NCI-H146 treated with DMSO at 0.1 percent for 48 hours (cell line): ENCODE results near the gene SMARCB1.
A peak's percentile ranks its signal among the peaks of the same experiment; 100 is the strongest.

Source experiments
- DNase-seq: peaks from one replicate; lab custom pipeline; 2025; ENCODE audit not compliant: unreplicated experiment; lab: John Stamatoyannopoulos, UW

The SMARCB1 gene

DNA sequence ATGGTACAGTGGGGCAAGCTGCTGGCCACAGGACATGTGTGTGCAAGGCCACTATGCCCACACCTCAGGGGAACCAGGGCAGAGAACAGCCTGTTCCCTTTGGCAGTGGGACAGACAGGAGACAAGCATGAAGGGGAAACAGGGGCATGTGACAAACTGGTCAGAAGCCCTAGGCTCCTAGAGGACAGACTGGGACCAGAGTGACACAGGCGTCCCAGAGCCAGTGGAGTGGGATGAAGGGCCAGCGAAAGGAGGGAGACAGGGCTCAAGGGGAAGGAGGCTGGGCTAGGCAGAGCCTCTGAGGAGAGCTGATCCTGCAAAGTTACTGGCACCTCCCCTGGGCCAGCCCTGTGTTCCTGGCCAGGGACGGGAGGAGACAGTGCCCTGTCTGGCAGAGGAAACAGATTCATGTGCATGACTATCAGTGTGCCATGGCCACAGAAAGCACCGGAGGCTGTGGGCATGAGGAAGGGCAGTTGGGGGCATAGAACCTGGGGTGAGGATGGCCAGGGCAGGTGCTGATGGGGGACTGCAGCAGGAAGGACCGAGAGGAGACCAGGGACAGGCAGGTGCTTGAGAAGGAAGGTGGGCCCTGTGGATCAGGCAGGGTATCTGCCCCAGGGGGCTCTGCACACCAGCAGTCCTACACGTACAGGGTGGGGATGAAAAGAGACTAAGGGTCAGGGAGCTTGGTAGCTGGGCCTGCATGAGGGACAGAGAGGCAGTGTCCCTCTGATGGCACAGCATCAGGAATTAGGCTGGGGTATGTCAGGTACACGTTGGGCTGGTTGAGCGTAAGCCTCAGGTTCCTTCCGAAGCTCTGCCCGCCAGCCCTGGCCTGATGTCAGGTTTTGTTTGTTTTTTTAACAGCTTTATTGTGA lies 42.3 kb downstream of the SMARCB1 start:
- no peak for DNase-seq

- DNase-seq, result no peak
These were observed 43.1 kb downstream of the SMARCB1 start for GRCh38 chr22:23829845-23830372.

- DNase-seq, result no peak
These were observed 44.5 kb downstream of the SMARCB1 start for GRCh38 chr22:23831261-23831660.

DNA sequence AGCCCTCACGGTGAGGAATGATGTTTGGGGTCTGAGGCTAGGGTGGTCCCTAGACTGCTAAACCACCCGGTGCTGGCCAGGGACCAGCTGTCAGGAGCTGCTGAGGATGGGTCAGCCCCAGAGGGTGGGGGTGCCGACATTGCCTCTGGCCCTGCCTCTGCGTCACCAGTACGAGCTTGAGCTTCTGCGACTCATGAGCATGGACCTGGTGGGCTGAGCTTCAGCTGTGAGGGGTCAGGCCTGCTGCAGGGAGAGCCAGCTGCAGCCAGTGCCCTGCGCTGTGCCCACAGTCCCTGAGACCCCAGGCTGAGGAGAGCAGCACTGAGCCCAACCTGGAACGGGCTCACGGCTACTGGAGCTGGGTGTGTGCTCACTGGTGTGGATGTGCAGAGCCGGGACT lies 45.0 kb downstream of the SMARCB1 start:
- no peak for DNase-seq

DNA sequence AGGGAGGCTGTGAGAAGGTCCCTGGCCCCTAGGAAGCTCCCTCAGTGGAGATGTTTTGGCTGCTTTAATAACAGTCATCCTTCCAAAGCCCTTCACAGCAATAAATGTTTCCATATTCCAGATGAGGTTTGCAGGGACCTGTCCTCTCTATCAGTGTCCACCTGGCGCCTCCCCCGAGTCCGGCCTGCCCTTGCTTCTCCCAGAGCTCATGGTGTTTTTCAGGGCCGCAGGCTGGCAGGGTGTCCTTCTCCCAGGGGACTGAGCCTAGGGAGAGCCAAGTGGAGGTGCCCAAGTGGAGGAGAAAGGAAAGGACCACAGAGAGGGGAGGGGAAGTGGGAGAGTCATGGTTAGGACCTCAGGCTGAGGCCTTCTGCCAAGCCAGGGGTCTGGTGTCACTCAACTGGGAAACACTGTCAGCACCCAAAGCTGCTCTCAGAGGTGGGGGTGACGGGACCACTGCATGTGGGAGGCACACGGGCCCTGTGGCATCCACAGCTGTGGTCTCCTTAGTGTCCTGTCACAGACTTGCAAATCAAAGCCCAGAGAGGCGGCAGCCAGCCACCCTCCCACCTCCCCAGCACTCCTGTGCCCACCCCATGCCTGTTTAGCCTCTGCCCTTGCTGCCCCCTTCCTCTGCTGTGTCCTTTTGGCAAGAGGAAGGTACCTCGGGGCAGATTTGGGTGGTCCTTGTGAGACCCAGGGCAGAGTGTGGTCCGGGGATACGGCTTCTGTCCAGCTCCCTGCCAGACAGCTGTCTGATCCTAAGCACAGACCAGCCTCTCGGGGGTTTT lies 45.7 kb downstream of the SMARCB1 start:
- no peak for DNase-seq

DNA sequence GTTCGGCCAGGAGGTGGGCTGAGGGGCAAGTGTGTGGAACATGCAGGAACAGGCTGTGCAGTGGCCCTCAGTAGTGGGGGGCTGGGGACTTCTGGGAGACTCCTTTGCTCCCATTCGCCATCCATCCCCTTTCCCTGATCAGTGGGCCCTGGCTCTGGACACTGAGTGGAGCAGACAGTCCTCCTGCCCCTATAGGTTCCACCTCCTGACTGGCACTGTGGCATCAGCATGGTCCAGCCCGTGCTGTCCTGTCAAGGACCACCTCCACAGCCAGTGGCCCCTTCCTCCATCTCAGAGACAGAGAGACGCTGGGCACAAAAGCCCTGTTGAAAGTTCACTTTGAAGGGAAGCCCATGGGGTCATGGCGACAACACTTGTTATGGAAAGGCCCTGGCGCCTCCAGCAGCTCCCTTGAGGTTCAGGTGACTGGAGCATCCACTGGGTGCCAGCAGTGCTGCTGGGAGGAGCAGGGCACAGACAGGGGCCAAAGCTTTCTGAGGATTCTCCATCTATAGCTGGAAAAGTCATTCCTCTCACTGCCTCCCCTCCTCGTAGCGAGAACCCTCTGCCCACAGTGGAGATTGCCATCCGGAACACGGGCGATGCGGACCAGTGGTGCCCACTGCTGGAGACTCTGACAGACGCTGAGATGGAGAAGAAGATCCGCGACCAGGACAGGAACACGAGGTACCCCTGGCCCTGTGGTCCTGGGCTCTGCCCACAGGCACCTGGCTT lies 46.4 kb downstream of the SMARCB1 start:
- no peak for DNase-seq

- DNase-seq, result no peak
These were observed 47.1 kb downstream of the SMARCB1 start for GRCh38 chr22:23833911-23834317.

- no peak for DNase-seq
These were observed 47.6 kb downstream of the SMARCB1 start for GRCh38 chr22:23834406-23834792.

- DNase-seq, result no peak
These were observed 48.2 kb downstream of the SMARCB1 start for GRCh38 chr22:23834793-23835483.

GRCh38 chr22:23835484-23836144 lies 48.8 kb downstream of the SMARCB1 start:
- DNase-seq, result no peak

GRCh38 chr22:23836281-23836680 lies 49.5 kb downstream of the SMARCB1 start:
- DNase-seq, result no peak

- DNase-seq, result no peak
These were observed 50.1 kb downstream of the SMARCB1 start for GRCh38 chr22:23836692-23837495.

- DNase-seq, result no peak
These were observed 50.7 kb downstream of the SMARCB1 start for GRCh38 chr22:23837496-23837859.

GRCh38 chr22:23837911-23838680 lies 51.3 kb downstream of the SMARCB1 start:
- DNase-seq, result no peak

- DNase-seq, result peak; percentile 92
These were observed 52.1 kb downstream of the SMARCB1 start, which contains the start of gene DERL3 for GRCh38 chr22:23838681-23839468. TSS of gene DERL3 (minus strand) at chr22:23839006. CDS start at chr22:23838987, 19 bp downstream.

DNA sequence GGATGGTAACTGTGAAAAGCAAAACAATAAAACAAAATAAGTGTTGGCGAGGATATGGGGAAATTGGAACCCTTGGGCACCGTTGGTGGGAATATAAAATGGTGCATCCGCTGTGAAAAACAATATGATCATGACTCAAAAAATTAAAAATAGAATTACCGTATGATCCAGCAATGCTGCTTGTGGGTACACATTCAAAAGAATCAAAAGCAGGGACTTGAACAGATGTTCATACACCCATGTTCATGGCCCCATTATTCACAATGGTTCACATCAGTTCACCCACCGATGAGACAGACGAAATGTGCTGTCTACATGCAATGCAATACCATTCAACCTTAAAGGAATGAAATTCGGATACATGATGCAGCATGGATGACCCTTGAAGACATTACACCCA lies 53.3 kb downstream of the SMARCB1 start:
- DNase-seq, result no peak

DNA sequence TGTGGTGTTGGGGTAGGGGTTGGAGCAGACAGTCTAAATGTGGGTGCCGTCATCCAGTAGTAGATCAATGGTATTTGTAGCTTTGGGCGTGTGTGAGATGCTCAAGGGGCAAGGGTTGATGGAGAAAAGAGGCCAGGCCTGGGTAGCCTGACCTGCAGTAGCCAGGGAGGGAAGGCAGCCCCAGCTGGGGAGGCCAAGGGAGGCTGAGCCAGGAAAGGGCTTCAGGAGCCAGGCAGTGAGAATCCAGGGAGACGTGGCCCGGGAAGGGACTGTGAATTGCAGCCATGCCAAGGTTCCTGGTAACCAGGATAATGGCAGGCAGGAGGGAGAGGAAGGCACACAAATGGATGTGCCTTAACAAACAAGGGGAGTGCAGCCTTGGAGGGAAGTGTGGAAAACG lies 54.5 kb downstream of the SMARCB1 start:
- no peak for DNase-seq
